Vagina (tissue), 2 donors: ENCODE results near the gene GLG1. TPM values are rescaled to one million over a fixed set of nuclear protein-coding genes. Genes with fewer than 3 reads are reported as not detected.
"Not testable (repeated sequence)": the region's sequence is repeated elsewhere in the genome, so short reads cannot be mapped to it uniquely, and the experiment has no call there.

ENCODE experiments used
- DNase-seq, 2 donors: peaks; one replicate each; pipeline ENCODE4 v3.0.0-alpha.2; 2017; ENCODE audit errors: extremely low spot score in 2 of 2
- H3K27ac ChIP-seq: fragments of 200-600 bp; sonication (generic); one replicate; pipeline ENCODE4 v1.5.1; 2019
- H3K27me3 ChIP-seq: fragments of 200-600 bp; sonication (generic); one replicate; pipeline ENCODE4 v1.5.1; 2019
- H3K36me3 ChIP-seq, 2 donors: fragments of 200-600 bp; sonication (generic); one replicate each; pipeline ENCODE4 v1.5.1; 2017 to 2019
- H3K4me1 ChIP-seq: fragments of 200-600 bp; sonication (generic); one replicate; pipeline ENCODE4 v1.5.1; 2019
- H3K4me3 ChIP-seq, 2 donors: fragments of 200-600 bp; sonication (generic); 1 replicate in 1 of 2; 2 replicates in 1 of 2; pipeline ENCODE4 v1.5.1; 2016 to 2019
- H3K9me3 ChIP-seq: fragments of 200-600 bp; sonication (generic); one replicate; pipeline ENCODE4 v1.5.1; 2019
- POLR2A ChIP-seq, 2 donors: fragments of 450-650 bp; IDR thresholded peaks; one replicate each; pipeline ENCODE4 v1.6.1; 2017; ENCODE audit warnings: antibody characterized with exemption in 2 of 2, mild to moderate bottlenecking in 2 of 2, moderate library complexity in 2 of 2
- POLR2AphosphoS5 ChIP-seq, 2 donors: sonication (generic); formaldehyde crosslinking; IDR thresholded peaks; one replicate each; pipeline ENCODE4 v1.9.0; 2017; ENCODE audit warnings: antibody characterized with exemption in 2 of 2, mild to moderate bottlenecking in 2 of 2, low read depth in 1 of 2; ENCODE audit not compliant: insufficient read depth in 1 of 2
- intact Hi-C: fragments of 100-400 bp; cut with DNase I; formaldehyde crosslinking; loops from one replicate; pipeline ENCODE4 v1.15.1; 2023
- total RNA-seq: library from RNA; depleted of rRNA; stranded (reverse); fragments of >200 nt; gene quantifications from one replicate; pipeline ENCODE4 v1.2.3, GENCODE V29; 2016
- TF ChIP-seq, protein P1 (sequence below), 3 experiments: fragments of 450-650 bp in 2 of 3; fragments of 200-600 bp in 1 of 3; sonication (generic) in 1 of 3; IDR thresholded peaks; one replicate each; pipeline ENCODE4 v1.5.1; 2017 to 2019; ENCODE audit warnings: antibody characterized with exemption in 3 of 3, mild to moderate bottlenecking in 2 of 3, moderate library complexity in 2 of 3

Gene GLG1
- total RNA-seq, 1 donor from 2014 or later: 76.9 TPM

- not testable (repeated sequence) for DNase-seq
These were observed 68.1 kb downstream of the GLG1 start for GRCh38 chr16:74538801-74539200.

GRCh38 chr16:74537746-74538145 is 69.2 kb downstream of the GLG1 start:
- intact Hi-C loops, H3K4me3 ChIP-seq, DNase-seq, H3K27ac ChIP-seq, H3K27me3 ChIP-seq, H3K36me3 ChIP-seq, H3K9me3 ChIP-seq, H3K4me1 ChIP-seq: not testable (repeated sequence)

More at GRCh38 chr16:74538801-74539200, 68.1 kb downstream of the GLG1 start:
- H3K4me3 ChIP-seq, H3K27me3 ChIP-seq, H3K36me3 ChIP-seq, H3K9me3 ChIP-seq, H3K27ac ChIP-seq, H3K4me1 ChIP-seq, intact Hi-C loops: not testable (repeated sequence)

DNA sequence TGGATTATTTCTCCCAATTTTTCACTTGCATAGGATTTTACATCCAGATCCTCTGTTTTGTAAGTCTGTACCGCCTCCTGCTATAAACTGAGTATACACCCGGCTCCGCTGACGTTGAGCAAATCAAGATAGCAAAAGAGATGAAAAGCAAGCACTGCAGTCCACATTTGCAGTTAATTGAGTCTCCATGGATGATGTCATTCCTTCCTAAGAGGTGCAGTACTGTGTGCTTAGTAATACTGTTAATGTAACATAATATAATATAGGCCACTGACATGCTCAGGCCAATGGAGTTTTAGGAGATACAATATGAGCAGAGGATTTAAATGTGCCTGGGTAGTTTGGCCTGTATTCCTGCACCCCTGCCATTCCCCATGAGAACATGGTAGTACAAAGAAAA is 72.3 kb downstream of the GLG1 start:
- H3K4me3 ChIP-seq, H3K36me3 ChIP-seq, H3K27me3 ChIP-seq, H3K9me3 ChIP-seq, DNase-seq, intact Hi-C loops, H3K4me1 ChIP-seq, H3K27ac ChIP-seq: not testable (repeated sequence)

- DNase-seq: no peak
- Histone ChIP-seq H3K27ac (no peak overlapping the region), H3K9me3 (no peaks in the 10 kb centered on the region), H3K4me3 (no peak overlapping the region), H3K4me1 (no peaks in the 10 kb centered on the region), H3K27me3 (no peaks in the 10 kb centered on the region), H3K36me3 (peaks cover 0 to 5% of the 10 kb centered on the region in 2 donors)
- TF ChIP-seq, protein P1, sequence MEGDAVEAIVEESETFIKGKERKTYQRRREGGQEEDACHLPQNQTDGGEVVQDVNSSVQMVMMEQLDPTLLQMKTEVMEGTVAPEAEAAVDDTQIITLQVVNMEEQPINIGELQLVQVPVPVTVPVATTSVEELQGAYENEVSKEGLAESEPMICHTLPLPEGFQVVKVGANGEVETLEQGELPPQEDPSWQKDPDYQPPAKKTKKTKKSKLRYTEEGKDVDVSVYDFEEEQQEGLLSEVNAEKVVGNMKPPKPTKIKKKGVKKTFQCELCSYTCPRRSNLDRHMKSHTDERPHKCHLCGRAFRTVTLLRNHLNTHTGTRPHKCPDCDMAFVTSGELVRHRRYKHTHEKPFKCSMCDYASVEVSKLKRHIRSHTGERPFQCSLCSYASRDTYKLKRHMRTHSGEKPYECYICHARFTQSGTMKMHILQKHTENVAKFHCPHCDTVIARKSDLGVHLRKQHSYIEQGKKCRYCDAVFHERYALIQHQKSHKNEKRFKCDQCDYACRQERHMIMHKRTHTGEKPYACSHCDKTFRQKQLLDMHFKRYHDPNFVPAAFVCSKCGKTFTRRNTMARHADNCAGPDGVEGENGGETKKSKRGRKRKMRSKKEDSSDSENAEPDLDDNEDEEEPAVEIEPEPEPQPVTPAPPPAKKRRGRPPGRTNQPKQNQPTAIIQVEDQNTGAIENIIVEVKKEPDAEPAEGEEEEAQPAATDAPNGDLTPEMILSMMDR (IDR thresholded peaks at IDR 0.05): no peak
- TF ChIP-seq POLR2A (IDR thresholded peaks at IDR 0.05) (no peak), POLR2AphosphoS5 (IDR thresholded peaks at IDR 0.05; ENCODE audit: insufficient read depth in 1 of 2, low read depth in 1 of 2) (no peak)
- intact Hi-C loops: no loop called here
These were observed 82.0 kb downstream of the GLG1 start for GRCh38 chr16:74524926-74525325.

- Histone ChIP-seq H3K4me1 (no peaks in the 10 kb centered on the region), H3K27ac (no peak overlapping the region), H3K4me3 (no peak overlapping the region), H3K9me3 (no peaks in the 10 kb centered on the region), H3K36me3 (peaks cover 0 to 5% of the 10 kb centered on the region in 2 donors), H3K27me3 (no peaks in the 10 kb centered on the region)
- TF ChIP-seq POLR2A (IDR thresholded peaks at IDR 0.05) (no peak), POLR2AphosphoS5 (IDR thresholded peaks at IDR 0.05; ENCODE audit: insufficient read depth in 1 of 2, low read depth in 1 of 2) (no peak)
- TF ChIP-seq, protein P1 (IDR thresholded peaks at IDR 0.05): no peak
- intact Hi-C loops: no loop called here
- no peak for DNase-seq
These were observed 82.8 kb downstream of the GLG1 start for GRCh38 chr16:74524117-74524516.

DNA sequence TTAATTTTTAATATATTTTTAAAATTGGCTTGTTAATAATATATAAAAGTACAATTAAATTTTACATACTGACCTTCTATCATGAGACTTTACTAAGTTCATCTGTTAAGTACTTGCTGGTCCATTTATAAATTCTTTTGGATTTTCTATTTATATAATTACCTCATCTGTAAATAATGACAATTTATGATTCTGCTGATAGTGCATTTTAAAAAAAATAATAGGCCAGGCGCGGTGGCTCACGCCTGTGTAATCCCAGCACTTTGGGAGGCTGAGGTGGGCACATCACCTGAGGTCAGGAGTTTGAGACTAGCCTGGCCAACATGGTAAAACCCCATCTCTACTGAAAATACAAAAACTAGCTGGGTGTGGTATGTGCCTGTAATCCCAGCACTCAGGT is 83.2 kb downstream of the GLG1 start:
- DNase-seq, H3K36me3 ChIP-seq, H3K27ac ChIP-seq, intact Hi-C loops, H3K9me3 ChIP-seq, H3K4me1 ChIP-seq, H3K27me3 ChIP-seq, H3K4me3 ChIP-seq: not testable (repeated sequence)

GRCh38 chr16:74522160-74522559 is 84.8 kb downstream of the GLG1 start:
- no peaks in the 10 kb centered on the region for H3K4me1 ChIP-seq
- no peaks in the 10 kb centered on the region for H3K9me3 ChIP-seq
- H3K27me3 ChIP-seq: no peaks in the 10 kb centered on the region
- no peak overlapping the region for H3K27ac ChIP-seq
- intact Hi-C loops: no loop called here
- H3K36me3 ChIP-seq: peaks cover 0 to 5% of the 10 kb centered on the region in 2 donors
- no peak overlapping the region for H3K4me3 ChIP-seq
- DNase-seq: no peak
- no peak for TF ChIP-seq POLR2AphosphoS5 (IDR thresholded peaks at IDR 0.05; ENCODE audit: insufficient read depth in 1 of 2, low read depth in 1 of 2)
- TF ChIP-seq, protein P1 (IDR thresholded peaks at IDR 0.05): no peak
- no peak for TF ChIP-seq POLR2A (IDR thresholded peaks at IDR 0.05)
